ENCODE data around the gene TNNI2. TPM values are rescaled to one million over a fixed set of nuclear protein-coding genes. Genes with fewer than 3 reads are reported as not detected.

Gene TNNI2
- polyA plus RNA-seq, 1 donor: 5.2 TPM

DNA sequence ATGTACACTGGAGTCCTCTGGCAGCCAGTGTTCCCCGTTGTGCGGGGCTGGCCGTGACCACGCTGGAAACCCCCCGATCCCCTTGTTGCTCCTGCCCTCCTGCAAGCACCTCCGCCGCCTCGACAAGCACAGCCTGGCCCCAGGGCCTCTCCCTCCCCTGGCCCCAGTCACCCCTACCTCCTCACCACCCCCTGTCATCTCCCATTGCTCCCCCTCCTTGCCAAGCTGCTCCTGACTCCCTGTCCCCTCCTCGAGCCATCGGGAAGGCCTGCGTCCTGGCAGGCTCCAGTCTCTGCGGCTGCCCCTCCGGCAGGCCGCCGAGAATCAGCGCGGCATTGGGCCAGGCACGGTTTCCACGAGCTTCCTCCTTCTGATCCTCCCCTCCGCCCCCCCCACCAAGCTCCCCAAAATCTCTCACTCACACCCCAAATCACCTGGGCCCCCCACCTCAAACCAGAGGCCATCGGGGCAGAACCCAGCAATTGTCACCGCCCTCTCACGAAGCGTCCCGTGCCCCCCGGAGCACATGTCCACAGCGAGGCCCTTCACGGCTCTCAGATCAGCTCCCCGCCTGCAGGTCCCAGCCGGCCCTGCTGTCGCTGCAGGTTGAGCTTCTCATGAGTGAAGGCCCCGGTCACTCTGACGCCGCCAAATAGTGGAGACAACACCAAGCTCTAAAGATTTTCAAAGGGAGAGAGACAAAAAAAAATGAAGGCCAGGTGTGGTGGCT, 8.4 kb downstream of the TNNI2 start:
- no peak for DNase-seq
- WGBS (ENCODE audit: insufficient coverage, low lambda C conversion rate): no CpG with 5 or more reads among the region's 34 CpGs
- Histone ChIP-seq H3K27me3 (ENCODE audit: control insufficient read depth, insufficient read depth, low read length) (no peaks in the 10 kb centered on the region), H3K27ac (ENCODE audit: low read length) (no peak overlapping the region), H3K4me3 (ENCODE audit: low read length) (no peak overlapping the region), H3K36me3 (ENCODE audit: control insufficient read depth, insufficient read depth, low read length) (no peaks in the 10 kb centered on the region), H3K4me1 (ENCODE audit: control insufficient read depth, insufficient read depth, low read length) (peaks cover 14% of the 10 kb centered on the region), H3K9me3 (ENCODE audit: control insufficient read depth, low read depth, low read length) (no peaks in the 10 kb centered on the region)

DNA sequence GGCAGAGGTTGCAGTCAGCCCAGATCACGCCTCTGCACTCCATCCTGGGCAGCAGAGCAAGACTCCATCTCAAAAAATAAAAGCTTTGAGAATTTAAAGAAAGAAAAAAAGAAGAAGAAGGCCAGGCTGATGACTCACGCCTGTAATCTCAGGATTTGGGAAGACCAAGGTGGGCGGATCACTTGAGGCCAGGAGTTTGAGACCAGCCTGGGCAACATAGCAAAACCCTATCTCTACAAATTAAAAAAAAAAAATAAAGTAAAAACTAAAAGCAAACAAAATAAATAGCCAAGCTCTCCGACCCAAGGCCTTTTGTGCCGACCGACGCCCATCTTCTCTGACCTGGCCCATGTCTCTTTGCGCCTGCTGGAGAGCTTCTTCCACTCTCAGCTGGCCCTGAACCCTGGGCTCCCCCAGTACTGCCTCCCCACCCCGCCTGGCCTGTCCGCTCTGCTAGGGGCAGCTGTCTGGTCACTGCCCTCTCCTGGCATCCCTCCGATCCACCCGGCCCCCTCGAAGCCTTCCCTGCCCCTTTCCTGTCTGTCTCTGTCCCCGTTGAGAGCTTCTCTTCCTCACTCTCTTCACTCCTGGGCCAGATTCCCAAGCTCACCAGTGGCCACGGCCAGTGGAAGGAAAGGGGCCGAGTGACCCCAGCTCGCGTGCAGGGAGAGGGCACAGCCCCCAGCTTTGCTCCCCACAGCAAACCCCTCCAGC, 9.3 kb downstream of the TNNI2 start:
- DNase-seq: no peak
- no peaks in the 10 kb centered on the region for H3K9me3 ChIP-seq (ENCODE audit: control insufficient read depth, low read depth, low read length)
- H3K36me3 ChIP-seq (ENCODE audit: control insufficient read depth, insufficient read depth, low read length): no peaks in the 10 kb centered on the region
- no peak overlapping the region for H3K4me3 ChIP-seq (ENCODE audit: low read length)
- no peak overlapping the region for H3K27ac ChIP-seq (ENCODE audit: low read length)
- peaks cover 14% of the 10 kb centered on the region for H3K4me1 ChIP-seq (ENCODE audit: control insufficient read depth, insufficient read depth, low read length)
- no peaks in the 10 kb centered on the region for H3K27me3 ChIP-seq (ENCODE audit: control insufficient read depth, insufficient read depth, low read length)
- 100% methylated on average over 2 of the region's 18 CpGs for WGBS (ENCODE audit: insufficient coverage, low lambda C conversion rate)

DNA sequence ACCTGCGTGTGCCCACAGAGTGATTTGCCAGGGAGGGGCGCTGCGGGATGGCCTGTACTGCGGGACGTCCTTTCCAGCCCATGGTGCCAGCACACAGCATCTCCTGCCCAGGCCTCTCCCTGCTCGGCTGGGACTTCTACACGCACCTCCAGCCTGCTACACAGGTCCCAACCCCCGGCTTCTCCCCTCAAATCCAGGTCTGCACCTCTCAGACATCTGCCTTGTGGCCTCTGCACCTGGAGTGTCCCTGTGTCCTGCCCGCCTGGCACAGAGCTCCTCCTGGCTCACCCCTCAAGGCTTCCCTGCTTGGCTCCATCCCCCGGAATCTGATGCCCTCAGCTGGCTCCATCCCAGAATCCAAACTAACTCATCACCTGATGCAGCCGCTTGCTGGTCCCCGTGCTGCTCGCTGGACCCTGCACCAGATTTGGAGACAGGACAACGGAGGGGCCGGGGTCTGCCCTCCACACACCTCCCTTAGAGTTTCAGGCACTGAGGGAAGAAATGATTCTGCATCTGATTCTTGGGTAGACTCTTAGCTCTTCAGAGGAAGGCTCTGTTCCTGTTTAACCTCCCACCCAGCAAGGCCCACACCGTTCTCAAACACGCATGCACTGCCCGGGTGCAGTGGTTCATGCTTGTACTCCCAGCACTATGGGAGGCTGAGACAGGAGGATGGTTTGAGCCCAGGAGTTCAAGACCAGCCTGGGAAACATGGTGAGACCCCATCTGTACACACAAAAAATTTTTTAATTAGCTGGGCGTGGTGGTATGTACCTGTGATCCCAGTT, 10.1 kb downstream of the TNNI2 start:
- Histone ChIP-seq H3K9me3 (ENCODE audit: control insufficient read depth, low read depth, low read length) (no peaks in the 10 kb centered on the region), H3K27ac (ENCODE audit: low read length) (no peak overlapping the region), H3K27me3 (ENCODE audit: control insufficient read depth, insufficient read depth, low read length) (no peaks in the 10 kb centered on the region), H3K36me3 (ENCODE audit: control insufficient read depth, insufficient read depth, low read length) (no peaks in the 10 kb centered on the region), H3K4me1 (ENCODE audit: control insufficient read depth, insufficient read depth, low read length) (peaks cover 14% of the 10 kb centered on the region), H3K4me3 (ENCODE audit: low read length) (no peak overlapping the region)
- WGBS (ENCODE audit: insufficient coverage, low lambda C conversion rate): no CpG with 5 or more reads among the region's 19 CpGs
- DNase-seq: no peak

DNA sequence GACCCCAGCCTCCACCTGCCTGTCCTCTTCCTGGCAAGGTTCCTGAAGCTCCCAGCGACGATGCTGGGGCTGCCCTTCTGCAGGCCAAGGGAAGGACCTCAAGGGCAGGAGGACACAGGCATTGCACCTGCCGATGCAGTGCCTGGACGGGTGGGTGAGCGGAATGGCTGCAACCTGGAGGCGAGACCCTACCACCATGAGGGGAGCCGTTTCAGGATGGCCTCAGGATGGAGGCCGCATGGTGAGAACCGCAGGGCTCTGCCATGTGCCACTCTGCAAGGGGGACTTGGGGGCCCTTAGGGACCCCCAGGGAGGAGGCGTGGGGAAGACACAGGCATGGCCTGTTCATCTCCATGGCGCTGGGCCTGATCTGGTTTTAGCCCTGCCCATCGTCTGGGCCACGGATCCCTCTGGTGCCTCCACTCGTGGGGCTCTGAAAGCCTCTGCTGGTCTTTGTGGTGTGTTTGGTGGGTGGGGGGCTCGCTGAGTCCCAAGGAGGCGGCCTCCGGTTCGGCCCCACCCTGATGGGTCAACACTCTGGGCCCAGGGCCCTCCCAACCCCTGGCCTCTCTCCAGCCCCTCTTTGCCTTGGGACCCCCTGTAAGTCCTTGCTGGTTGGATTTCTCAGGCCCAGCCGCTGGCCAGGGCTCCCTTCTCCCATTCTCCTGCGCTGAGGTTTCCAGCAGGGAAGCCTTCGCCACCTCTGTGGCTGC, 12.8 kb downstream of the TNNI2 start:
- Histone ChIP-seq H3K4me3 (ENCODE audit: low read length) (no peak overlapping the region), H3K9me3 (ENCODE audit: control insufficient read depth, low read depth, low read length) (no peaks in the 10 kb centered on the region), H3K36me3 (ENCODE audit: control insufficient read depth, insufficient read depth, low read length) (no peaks in the 10 kb centered on the region), H3K4me1 (ENCODE audit: control insufficient read depth, insufficient read depth, low read length) (no peaks in the 10 kb centered on the region), H3K27me3 (ENCODE audit: control insufficient read depth, insufficient read depth, low read length) (no peaks in the 10 kb centered on the region), H3K27ac (ENCODE audit: low read length) (no peak overlapping the region)
- no CpG with 5 or more reads among the region's 21 CpGs for WGBS (ENCODE audit: insufficient coverage, low lambda C conversion rate)
- DNase-seq: no peak

DNA sequence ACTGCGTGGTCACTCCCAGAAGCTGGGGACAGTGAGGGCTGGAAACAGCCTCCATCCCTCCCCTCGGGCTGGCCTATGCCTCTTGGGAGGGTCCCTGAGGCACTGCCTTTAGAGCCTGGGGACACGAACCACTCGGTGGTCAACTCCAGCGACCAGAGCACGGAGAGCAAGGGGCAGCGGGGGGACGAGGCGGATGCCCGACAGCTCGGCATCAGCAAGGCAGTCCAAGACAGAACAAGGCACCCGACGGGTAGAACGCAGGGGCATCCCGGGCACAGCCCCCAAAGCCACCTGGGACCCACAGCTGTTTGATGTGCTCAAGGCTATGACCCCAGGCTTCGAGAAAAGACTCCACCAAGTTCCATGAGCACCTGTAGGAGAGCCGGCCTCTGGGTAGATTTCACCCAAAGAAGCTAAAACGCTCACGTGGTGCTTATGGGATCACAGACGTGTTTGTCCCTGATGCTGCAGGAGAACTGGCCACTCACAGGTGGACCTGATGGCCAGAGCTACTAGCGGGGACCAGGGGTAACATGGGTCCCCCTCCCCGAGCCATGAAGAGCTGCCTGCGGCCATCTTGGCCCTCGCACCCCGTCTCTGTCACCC, 13.6 kb downstream of the TNNI2 start:
- Histone ChIP-seq H3K4me1 (ENCODE audit: control insufficient read depth, insufficient read depth, low read length) (no peaks in the 10 kb centered on the region), H3K27me3 (ENCODE audit: control insufficient read depth, insufficient read depth, low read length) (no peaks in the 10 kb centered on the region), H3K9me3 (ENCODE audit: control insufficient read depth, low read depth, low read length) (no peaks in the 10 kb centered on the region), H3K27ac (ENCODE audit: low read length) (no peak overlapping the region), H3K36me3 (ENCODE audit: control insufficient read depth, insufficient read depth, low read length) (no peaks in the 10 kb centered on the region), H3K4me3 (ENCODE audit: low read length) (no peak overlapping the region)
- DNase-seq: no peak
- no CpG with 5 or more reads among the region's 25 CpGs for WGBS (ENCODE audit: insufficient coverage, low lambda C conversion rate)

DNA sequence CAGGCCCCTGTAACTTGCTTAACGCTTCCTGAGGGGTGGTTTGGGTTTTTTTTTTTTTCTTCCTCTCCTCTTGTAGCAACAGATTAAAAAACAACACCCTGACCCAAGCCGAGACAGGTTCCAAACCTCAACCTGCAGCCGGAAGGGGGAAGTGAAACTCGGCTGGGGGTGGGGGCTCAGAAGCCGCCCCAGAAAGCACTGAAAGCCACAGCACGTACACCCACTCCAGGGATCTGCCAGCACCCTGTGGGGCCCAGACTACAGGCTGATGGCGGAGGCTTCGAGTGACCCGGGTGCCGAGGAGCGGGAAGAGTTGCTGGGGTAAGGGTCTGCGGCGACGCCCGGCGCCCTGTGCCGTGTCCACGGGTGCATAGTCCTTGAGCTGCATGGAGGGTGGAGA, 14.1 kb downstream of the TNNI2 start, which contains the start of gene LSP1:
LSP1 (plus strand) TSS at position 208 of the 400 bp plus-strand sequence; CDS start at position 269, 61 bp downstream.
- no peak for DNase-seq

DNA sequence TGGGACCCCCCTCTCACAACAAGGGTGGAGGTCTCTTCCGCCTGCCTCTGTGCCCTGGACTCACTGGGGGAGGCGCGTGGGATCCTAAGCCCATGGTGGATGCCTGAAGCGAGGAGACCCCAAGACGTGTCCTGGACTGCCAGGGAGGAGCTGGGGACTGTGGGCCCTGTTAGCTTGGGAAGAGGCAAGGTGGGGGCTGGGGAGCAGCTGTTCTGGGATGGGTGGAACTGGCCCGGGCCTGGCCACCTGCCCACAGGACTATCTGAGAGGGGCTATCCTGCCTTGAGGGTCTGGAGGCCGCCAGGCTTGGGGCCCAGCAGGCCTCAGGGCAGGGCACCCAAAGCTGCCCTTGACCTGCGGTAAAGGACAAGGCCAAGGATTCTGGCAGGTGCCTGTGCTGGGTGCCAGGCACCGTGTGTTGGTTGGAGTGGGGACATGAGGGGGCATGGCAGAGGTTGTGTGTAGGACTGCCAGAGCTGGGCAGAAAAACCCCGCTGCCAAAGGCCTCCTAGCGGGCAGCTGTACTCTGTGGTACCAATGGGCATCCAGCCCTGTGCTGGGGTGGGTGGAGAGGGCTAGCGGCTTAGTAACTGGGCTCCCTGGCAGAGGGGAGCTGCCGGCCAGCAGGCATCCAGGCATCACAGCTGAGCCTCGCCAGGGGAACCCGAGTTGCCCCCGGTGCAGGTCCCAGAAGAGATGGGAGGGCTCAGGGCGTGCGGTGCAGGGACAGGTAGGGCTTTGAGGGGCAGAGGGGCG, 14.8 kb downstream of the TNNI2 start:
- no CpG with 5 or more reads among the region's 19 CpGs for WGBS (ENCODE audit: insufficient coverage, low lambda C conversion rate)
- no peak for DNase-seq

More for the DNA sequence above, 14.1 kb downstream of the TNNI2 start, which contains the start of gene LSP1:
- Histone ChIP-seq H3K4me3 (ENCODE audit: low read length) (peak within 1 kb of the TSS; percentile 11), H3K36me3 (ENCODE audit: control insufficient read depth, insufficient read depth, low read length) (no peaks in the 10 kb centered on the region), H3K27me3 (ENCODE audit: control insufficient read depth, insufficient read depth, low read length) (no peaks in the 10 kb centered on the region), H3K27ac (ENCODE audit: low read length) (no peak within 1 kb of the TSS), H3K9me3 (ENCODE audit: control insufficient read depth, low read depth, low read length) (no peaks in the 10 kb centered on the region), H3K4me1 (ENCODE audit: control insufficient read depth, insufficient read depth, low read length) (no peaks in the 10 kb centered on the region)
- no CpG with 5 or more reads among the region's 18 CpGs for WGBS (ENCODE audit: insufficient coverage, low lambda C conversion rate)

DNA sequence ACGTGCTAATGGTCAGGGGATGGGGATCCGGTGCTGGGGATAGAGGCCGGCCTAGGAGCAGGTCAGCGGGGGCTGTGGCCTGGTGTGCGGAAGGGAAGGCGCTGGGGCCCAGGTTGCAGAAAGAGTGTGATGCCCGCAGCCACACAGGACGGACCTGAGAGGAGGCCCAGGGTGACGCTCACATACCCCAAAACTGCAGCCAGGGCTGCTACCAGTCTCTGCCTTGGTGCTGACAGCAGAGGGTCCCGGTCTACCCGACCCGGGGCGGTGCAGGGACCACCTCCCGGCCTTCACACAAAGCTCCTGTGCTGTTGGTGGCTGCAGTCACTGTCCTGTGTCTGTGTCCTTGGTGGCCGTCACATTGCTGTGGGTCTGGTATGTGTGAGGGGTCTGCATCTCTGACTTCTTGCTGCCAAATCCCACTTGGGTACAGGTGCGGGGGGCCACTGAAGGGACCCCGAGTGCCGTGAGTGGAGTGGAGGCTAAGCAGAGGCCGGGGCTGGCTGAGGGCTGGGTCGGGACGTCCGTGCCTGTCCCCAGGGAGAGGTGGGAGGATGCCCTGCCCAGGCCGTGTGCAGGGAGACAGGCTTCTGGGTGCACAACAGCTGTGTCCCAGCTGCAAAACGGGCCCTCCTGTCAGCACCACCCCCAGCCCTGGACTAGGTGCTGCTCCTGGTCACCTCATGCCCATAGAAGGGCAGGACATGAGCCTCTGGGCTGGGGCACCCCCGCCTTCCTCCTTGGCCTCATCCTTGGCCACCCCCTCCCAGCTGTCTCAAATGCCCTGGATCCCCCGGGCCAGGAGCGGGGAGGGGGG, 15.6 kb downstream of the TNNI2 start:
- Histone ChIP-seq H3K9me3 (ENCODE audit: control insufficient read depth, low read depth, low read length) (no peaks in the 10 kb centered on the region), H3K27ac (ENCODE audit: low read length) (no peak overlapping the region), H3K4me3 (ENCODE audit: low read length) (no peak overlapping the region), H3K4me1 (ENCODE audit: control insufficient read depth, insufficient read depth, low read length) (no peaks in the 10 kb centered on the region), H3K36me3 (ENCODE audit: control insufficient read depth, insufficient read depth, low read length) (no peaks in the 10 kb centered on the region), H3K27me3 (ENCODE audit: control insufficient read depth, insufficient read depth, low read length) (no peaks in the 10 kb centered on the region)
- whole genome bisulfite sequencing (ENCODE audit: insufficient coverage, low lambda C conversion rate): no CpG with 5 or more reads among the region's 27 CpGs
- no peak for DNase-seq

More for the DNA sequence above, 14.8 kb downstream of the TNNI2 start:
- no peaks in the 10 kb centered on the region for H3K27me3 ChIP-seq (ENCODE audit: control insufficient read depth, insufficient read depth, low read length)
- no peaks in the 10 kb centered on the region for H3K4me1 ChIP-seq (ENCODE audit: control insufficient read depth, insufficient read depth, low read length)
- no peaks in the 10 kb centered on the region for H3K9me3 ChIP-seq (ENCODE audit: control insufficient read depth, low read depth, low read length)
- H3K4me3 ChIP-seq (ENCODE audit: low read length): peak overlapping the region; percentile 11
- no peak overlapping the region for H3K27ac ChIP-seq (ENCODE audit: low read length)
- no peaks in the 10 kb centered on the region for H3K36me3 ChIP-seq (ENCODE audit: control insufficient read depth, insufficient read depth, low read length)

Measured in large intestine (tissue), 3 donors.